Esophagus squamous epithelium (tissue), 4 donors: ENCODE results near the gene HSPB2.

Experiments
- CTCF ChIP-seq, 6 experiments: fragments of 450-650 bp in 4 of 6; fragments of 200-600 bp in 2 of 6; sonication (generic) in 2 of 6; IDR thresholded peaks; one replicate each; pipeline ENCODE4 v1.5.1; 2016 to 2019; ENCODE audit warnings: antibody characterized with exemption in 6 of 6, mild to moderate bottlenecking in 4 of 6, moderate library complexity in 4 of 6
- POLR2A ChIP-seq, 4 donors: fragments of 450-650 bp; IDR thresholded peaks; one replicate each; pipeline ENCODE4 v1.6.1; 2017; ENCODE audit warnings: antibody characterized with exemption in 4 of 4, mild to moderate bottlenecking in 4 of 4, moderate library complexity in 3 of 4

DNA sequence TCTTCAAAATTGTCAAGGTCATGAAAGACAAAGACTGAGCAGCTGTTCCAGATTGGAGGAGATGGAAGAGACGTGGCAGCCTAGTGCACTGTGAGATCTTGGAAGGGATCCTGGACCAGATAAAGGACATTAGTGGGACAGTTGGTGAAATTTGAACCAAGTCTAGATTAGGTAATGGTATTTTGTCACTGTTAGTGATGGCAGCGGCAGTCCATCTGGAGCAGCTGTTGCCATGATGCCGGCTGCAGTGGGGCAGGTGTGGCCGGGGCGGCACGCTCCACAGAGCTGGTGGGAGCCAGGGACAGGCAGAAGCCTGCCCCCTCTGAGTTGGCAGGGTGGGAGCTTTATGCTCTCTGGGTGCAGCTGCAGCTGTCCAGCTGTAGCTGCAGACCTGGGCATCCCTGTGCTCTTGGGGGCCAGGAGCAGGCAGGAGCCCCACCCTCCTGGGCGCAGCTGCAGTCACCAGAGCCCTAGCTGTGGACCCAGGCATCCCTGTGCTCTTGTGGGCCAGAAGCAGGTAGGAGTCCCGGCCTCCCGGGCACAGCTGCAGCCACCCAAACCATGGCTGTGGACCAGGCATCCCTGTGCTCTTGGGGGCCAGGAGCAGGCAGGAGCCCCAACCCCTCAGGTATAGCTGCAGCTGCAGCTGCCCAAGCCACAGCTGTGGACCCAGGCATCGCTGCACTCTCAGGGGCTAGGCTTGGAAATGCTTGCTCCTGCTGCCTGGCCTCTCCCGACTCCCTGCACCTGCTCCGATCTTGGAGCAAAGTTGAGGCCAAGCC is 45.3 kb downstream of the HSPB2 start:
- TF ChIP-seq CTCF (IDR thresholded peaks at IDR 0.05) (no peak), POLR2A (IDR thresholded peaks at IDR 0.05) (no peak)
